Tibial nerve (tissue), 4 donors: ENCODE results near the gene NLRP7.

Source experiments
- EP300 ChIP-seq, 2 donors: sonication (generic); formaldehyde crosslinking; IDR thresholded peaks; one replicate each; pipeline ENCODE4 v1.6.1; 2017; ENCODE audit warnings: antibody characterized with exemption in 2 of 2, mild to moderate bottlenecking in 1 of 2
- POLR2A ChIP-seq, 2 donors: fragments of 450-650 bp; IDR thresholded peaks; one replicate each; pipeline ENCODE4 v1.6.1; 2017; ENCODE audit warnings: antibody characterized with exemption in 2 of 2, mild to moderate bottlenecking in 2 of 2, moderate library complexity in 2 of 2
- TF ChIP-seq, protein P1 (sequence below), 5 experiments: fragments of 200-600 bp in 3 of 5; fragments of 450-650 bp in 2 of 5; sonication (generic) in 3 of 5; IDR thresholded peaks; one replicate each; pipeline ENCODE4 v1.5.1; 2016 to 2019; ENCODE audit warnings: antibody characterized with exemption in 5 of 5, mild to moderate bottlenecking in 3 of 5, moderate library complexity in 2 of 5

DNA sequence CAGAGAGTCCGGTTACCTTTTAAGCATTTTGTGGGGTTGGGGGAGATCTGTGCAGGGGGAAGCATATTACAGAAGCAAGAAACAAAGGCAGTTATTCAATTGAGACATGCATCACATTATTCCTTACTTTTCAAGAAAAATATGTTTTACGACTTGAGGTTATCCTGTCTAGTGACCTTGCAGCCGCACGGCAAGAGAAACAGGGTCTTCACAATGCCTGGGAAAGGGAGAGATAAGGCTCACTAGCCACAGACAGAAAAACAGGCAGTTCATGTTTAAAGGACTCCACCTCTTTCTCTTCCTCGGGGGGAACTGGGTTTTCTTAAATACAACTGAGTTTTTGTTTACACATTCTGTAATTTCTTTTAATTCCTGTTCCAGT is 41.9 kb downstream of the NLRP7 start:
- TF ChIP-seq EP300 (IDR thresholded peaks at IDR 0.05), result no peak
- no peak for TF ChIP-seq POLR2A (IDR thresholded peaks at IDR 0.05)
- TF ChIP-seq, protein P1, sequence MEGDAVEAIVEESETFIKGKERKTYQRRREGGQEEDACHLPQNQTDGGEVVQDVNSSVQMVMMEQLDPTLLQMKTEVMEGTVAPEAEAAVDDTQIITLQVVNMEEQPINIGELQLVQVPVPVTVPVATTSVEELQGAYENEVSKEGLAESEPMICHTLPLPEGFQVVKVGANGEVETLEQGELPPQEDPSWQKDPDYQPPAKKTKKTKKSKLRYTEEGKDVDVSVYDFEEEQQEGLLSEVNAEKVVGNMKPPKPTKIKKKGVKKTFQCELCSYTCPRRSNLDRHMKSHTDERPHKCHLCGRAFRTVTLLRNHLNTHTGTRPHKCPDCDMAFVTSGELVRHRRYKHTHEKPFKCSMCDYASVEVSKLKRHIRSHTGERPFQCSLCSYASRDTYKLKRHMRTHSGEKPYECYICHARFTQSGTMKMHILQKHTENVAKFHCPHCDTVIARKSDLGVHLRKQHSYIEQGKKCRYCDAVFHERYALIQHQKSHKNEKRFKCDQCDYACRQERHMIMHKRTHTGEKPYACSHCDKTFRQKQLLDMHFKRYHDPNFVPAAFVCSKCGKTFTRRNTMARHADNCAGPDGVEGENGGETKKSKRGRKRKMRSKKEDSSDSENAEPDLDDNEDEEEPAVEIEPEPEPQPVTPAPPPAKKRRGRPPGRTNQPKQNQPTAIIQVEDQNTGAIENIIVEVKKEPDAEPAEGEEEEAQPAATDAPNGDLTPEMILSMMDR (IDR thresholded peaks at IDR 0.05), result no peak
